GM12878 (cell line): Measurements from ENCODE around the gene GABRB2.

ENCODE experiments used
- CTCF ChIP-seq, 3 experiments: IDR thresholded peaks in 2 of 3; conservative IDR thresholded peaks in 1 of 3; 2 replicates each; pipeline ENCODE4 v1.5.1; 2011; ENCODE audit warnings: low read depth in 3 of 3, low read length in 3 of 3, mild to moderate bottlenecking in 3 of 3, control low read depth in 2 of 3, moderate library complexity in 2 of 3, inconsistent platforms in 1 of 3, mixed read lengths in 1 of 3; ENCODE audit not compliant: control insufficient read depth in 2 of 3, insufficient read depth in 1 of 3; ENCODE audit errors: extremely low read depth in 1 of 3
- ELK1 ChIP-seq: IDR thresholded peaks from 2 replicates; pipeline ENCODE4 v1.6.1; 2012; ENCODE audit warnings: low read depth, low read length, improper control_type of control experiment
- MXI1 ChIP-seq: fragments of 150-350 bp; IDR thresholded peaks from 2 replicates; pipeline ENCODE4 v1.6.1; 2011; ENCODE audit warnings: low read depth, mild to moderate bottlenecking, inconsistent platforms, low read length, improper control_type of control experiment
- POLR2AphosphoS5 ChIP-seq: IDR thresholded peaks from 2 replicates; pipeline ENCODE4 v1.6.1; 2011; ENCODE audit warnings: mild to moderate bottlenecking, low read length, inconsistent platforms
- RB1 ChIP-seq: fragments of 450-650 bp; formaldehyde crosslinking; IDR thresholded peaks from 2 replicates; pipeline ENCODE4 v1.6.1; 2017; ENCODE audit warnings: mild to moderate bottlenecking, borderline replicate concordance

GRCh38 chr5:161460741-161461140 is 85.8 kb downstream of the GABRB2 start:
- TF ChIP-seq CTCF (IDR thresholded peaks at IDR 0.05 in 2 of 3, conservative IDR thresholded peaks at IDR 0.05 in 1 of 3; ENCODE audit: control insufficient read depth in 2 of 3, extremely low read depth in 1 of 3, insufficient read depth in 1 of 3, low read depth in 3 of 3, low read length in 3 of 3) (no peak), MXI1 (no peak), ELK1 (no peak), RB1 (no peak), POLR2AphosphoS5 (no peak)
